SH-SY5Y (cell line): ENCODE results near the gene DVL1.

Experiments
- GATA2 ChIP-seq: IDR thresholded peaks from 2 replicates; pipeline ENCODE4 v1.6.1; 2011; ENCODE audit warnings: mild to moderate bottlenecking, low read depth, low read length
- GATA3 ChIP-seq: IDR thresholded peaks from 2 replicates; pipeline ENCODE4 v1.6.1; 2011; ENCODE audit warnings: low read depth, mild to moderate bottlenecking, low read length, moderate library complexity

DNA sequence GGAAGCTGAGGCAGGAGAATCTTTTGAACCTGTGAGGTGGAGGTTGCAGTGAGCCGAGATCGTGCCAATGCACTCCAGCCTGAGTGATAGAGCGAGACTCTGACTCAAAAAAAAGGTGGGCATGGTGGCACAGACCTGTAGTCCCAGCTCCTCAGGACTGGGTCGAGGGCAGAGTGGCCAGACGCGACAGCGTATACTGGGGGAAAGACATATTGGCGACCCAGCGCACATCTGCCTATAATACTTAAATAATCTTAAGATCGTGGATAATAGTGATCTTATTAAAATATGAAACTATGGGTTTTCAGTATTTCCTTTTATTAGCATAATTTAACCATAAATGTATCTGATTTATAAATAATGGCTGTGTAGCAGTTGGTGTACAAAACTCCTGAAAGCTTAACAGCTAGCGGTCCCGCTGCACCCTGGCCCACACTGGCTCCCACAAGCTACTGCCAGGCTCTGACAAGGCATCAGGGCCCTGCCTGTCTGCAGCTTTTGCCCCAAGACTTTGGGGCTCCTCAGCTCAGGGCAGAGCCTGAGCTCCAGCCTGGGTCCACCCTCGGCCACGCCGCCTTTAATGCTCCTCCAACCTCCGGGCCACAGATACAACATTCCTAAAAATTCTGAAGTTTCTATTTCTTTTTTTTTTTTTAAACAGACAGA is 28.5 kb upstream of the DVL1 start:
- no peak for TF ChIP-seq GATA3
- no peak for TF ChIP-seq GATA2
